Loucy (cell line): Measurements from ENCODE around the gene TPMT.

ENCODE experiments used
- H2AFZ ChIP-seq: fragments of 200-600 bp; sonication (generic); 2 replicates; pipeline ENCODE4 v1.6.0; 2016; ENCODE audit warnings: antibody characterized with exemption, mild to moderate bottlenecking, low read length, moderate library complexity
- H3F3A ChIP-seq: fragments of 200-600 bp; 2 replicates; pipeline ENCODE4 v1.6.0; 2016; ENCODE audit warnings: antibody characterized with exemption, low read depth, mild to moderate bottlenecking
- H3K27me3 ChIP-seq: fragments of 200-600 bp; sonication (generic); 2 replicates; pipeline ENCODE4 v1.6.1; 2014; ENCODE audit warnings: low read length, mild to moderate bottlenecking; ENCODE audit not compliant: insufficient read depth, poor library complexity, severe bottlenecking
- H3K36me3 ChIP-seq: fragments of 200-600 bp; sonication (generic); 2 replicates; pipeline ENCODE4 v1.6.1; 2016; ENCODE audit warnings: low read length; ENCODE audit not compliant: insufficient read depth
- H3K4me1 ChIP-seq: fragments of 200-600 bp; sonication (generic); 2 replicates; pipeline ENCODE4 v1.5.1; 2014; ENCODE audit warnings: low read length, mild to moderate bottlenecking; ENCODE audit not compliant: insufficient read depth, poor library complexity, severe bottlenecking
- H3K4me2 ChIP-seq: fragments of 200-600 bp; sonication (generic); 2 replicates; pipeline ENCODE4 v1.6.0; 2014; ENCODE audit warnings: antibody characterized with exemption, low read length, low read depth, mild to moderate bottlenecking; ENCODE audit not compliant: poor library complexity, severe bottlenecking
- H3K4me3 ChIP-seq: fragments of 200-600 bp; sonication (generic); 2 replicates; pipeline ENCODE4 v1.5.1; 2014; ENCODE audit warnings: low read length, mild to moderate bottlenecking, mixed read lengths; ENCODE audit not compliant: poor library complexity, severe bottlenecking
- H3K79me2 ChIP-seq: fragments of 200-600 bp; sonication (generic); 2 replicates; pipeline ENCODE4 v1.6.1; 2014; ENCODE audit warnings: low read length; ENCODE audit not compliant: insufficient read depth
- H3K9ac ChIP-seq: fragments of 200-600 bp; sonication (generic); 2 replicates; pipeline ENCODE4 v1.6.0; 2014; ENCODE audit warnings: mild to moderate bottlenecking, low read depth, low read length, moderate library complexity; ENCODE audit not compliant: poor library complexity, severe bottlenecking
- H3K9me2 ChIP-seq: fragments of 200-600 bp; sonication (generic); replicated peaks from 2 replicates; pipeline ENCODE4 v1.6.1; 2016; ENCODE audit warnings: low read depth, low read length, mixed read lengths
- H3K9me3 ChIP-seq: fragments of 200-600 bp; sonication (generic); 2 replicates; pipeline ENCODE4 v1.6.1; 2014; ENCODE audit warnings: mild to moderate bottlenecking, antibody characterized with exemption, low read length, low read depth; ENCODE audit not compliant: insufficient read depth
- H4K20me1 ChIP-seq: fragments of 200-600 bp; sonication (generic); 2 replicates; pipeline ENCODE4 v1.6.0; 2014; ENCODE audit warnings: antibody characterized with exemption, low read length, mild to moderate bottlenecking; ENCODE audit not compliant: insufficient read depth, poor library complexity, severe bottlenecking
- CTCF ChIP-seq: fragments of 200-600 bp; sonication (generic); conservative IDR thresholded peaks from 2 replicates; pipeline ENCODE4 v1.5.1; 2014; ENCODE audit warnings: mild to moderate bottlenecking, antibody characterized with exemption, low read length
- EZH2phosphoT487 ChIP-seq: fragments of 200-600 bp; IDR thresholded peaks from 2 replicates; pipeline ENCODE4 v1.6.1; 2018; ENCODE audit warnings: antibody characterized with exemption, mild to moderate bottlenecking, moderate library complexity, borderline replicate concordance

The TPMT gene

GRCh38 chr6:18166312-18167036 lies 11.6 kb upstream of the TPMT start:
- Histone ChIP-seq H3K4me1 (no peaks in the 10 kb centered on the region), H4K20me1 (no peaks in the 10 kb centered on the region), H3K27me3 (no peaks in the 10 kb centered on the region), H3K9me3 (no peaks in the 10 kb centered on the region), H3F3A (no peaks in the 10 kb centered on the region), H3K4me2 (no peak overlapping the region), H3K36me3 (peaks cover 10% of the 10 kb centered on the region; the same call in 1 of the 2 replicates), H3K79me2 (no peaks in the 10 kb centered on the region), H3K4me3 (no peak overlapping the region), H2AFZ (no peak overlapping the region), H3K9me2 (no peaks in the 10 kb centered on the region), H3K9ac (no peak overlapping the region)
- TF ChIP-seq CTCF (no peak), EZH2phosphoT487 (no peak)

GRCh38 chr6:18165751-18166150 lies 10.9 kb upstream of the TPMT start:
- H3F3A ChIP-seq = no peaks in the 10 kb centered on the region
- no peaks in the 10 kb centered on the region for H3K4me1 ChIP-seq
- H3K27me3 ChIP-seq = no peaks in the 10 kb centered on the region
- no peaks in the 10 kb centered on the region for H4K20me1 ChIP-seq
- TF ChIP-seq EZH2phosphoT487 = no peak
- TF ChIP-seq CTCF = no peak
- peaks cover 10% of the 10 kb centered on the region; the same call in 1 of the 2 replicates for H3K36me3 ChIP-seq
- no peaks in the 10 kb centered on the region for H3K9me2 ChIP-seq
- no peaks in the 10 kb centered on the region for H3K79me2 ChIP-seq
- no peak overlapping the region for H3K4me2 ChIP-seq
- H3K4me3 ChIP-seq = no peak overlapping the region
- no peaks in the 10 kb centered on the region for H3K9me3 ChIP-seq
- H3K9ac ChIP-seq = no peak overlapping the region
- H2AFZ ChIP-seq = no peak overlapping the region

- Histone ChIP-seq H3F3A (no peaks in the 10 kb centered on the region), H3K4me3 (no peak overlapping the region), H3K79me2 (no peaks in the 10 kb centered on the region), H3K4me2 (no peak overlapping the region), H3K9me2 (no peaks in the 10 kb centered on the region), H3K9me3 (no peaks in the 10 kb centered on the region), H2AFZ (no peak overlapping the region), H3K27me3 (no peaks in the 10 kb centered on the region), H3K36me3 (peaks cover 3% of the 10 kb centered on the region; the same call in 1 of the 2 replicates), H3K9ac (no peak overlapping the region), H3K4me1 (peaks cover 4% of the 10 kb centered on the region), H4K20me1 (no peaks in the 10 kb centered on the region)
- no peak for TF ChIP-seq EZH2phosphoT487
- TF ChIP-seq CTCF = no peak
Measured at GRCh38 chr6:18162401-18162800, 7.5 kb upstream of the TPMT start.
